ENCODE data around the gene JPT1. TPM values are rescaled to one million over a fixed set of nuclear protein-coding genes. Genes with fewer than 3 reads are reported as not detected.

Gene JPT1
- polyA plus RNA-seq, 1 of the 3 experiments (the other 2 are of a cell fraction), result 490 TPM

GRCh38 chr17:75182569-75183436 is 28.5 kb upstream of the JPT1 start, which contains the start of gene SUMO2 (continued):
- no peak for TF ChIP-seq EZH2phosphoT487 (IDR thresholded peaks at IDR 0.05; ENCODE audit: borderline replicate concordance, low read depth)
- TF ChIP-seq FOXJ3 (CRISPR knock-in tag; IDR thresholded peaks at IDR 0.05), result 0 out of 2 replicates have a peak, but pooled peaks have one; percentile 4
- no peak for TF ChIP-seq RXRA (IDR thresholded peaks at IDR 0.05; ENCODE audit: borderline replicate concordance, low read depth)
- TF ChIP-seq SIN3A (IDR thresholded peaks at IDR 0.05; ENCODE audit: borderline replicate concordance, low read depth, low read length), result 0 out of 2 replicates have a peak, but pooled peaks have one; percentile 15

GRCh38 chr17:75182319-75182568 is 27.9 kb upstream of the JPT1 start:
- Histone ChIP-seq H3K9me3 (no peaks in the 10 kb centered on the region), H3K27me3 (ENCODE audit: insufficient read depth) (no peaks in the 10 kb centered on the region), H3K4me3 (ENCODE audit: low read depth in 2 of 2, low read length in 1 of 2) (peak overlapping the region; percentile 67 to 93), H3K27ac (ENCODE audit: low read depth in 2 of 2, low read length in 1 of 2) (peak overlapping the region; percentile 90 to 99), H2AFZ (ENCODE audit: low read depth) (no peak overlapping the region), H3F3A (replicated peaks; ENCODE audit: insufficient read depth) (peaks cover 20% of the 10 kb centered on the region), H3K9me2 (no peaks in the 10 kb centered on the region), H3K79me2 (ENCODE audit: insufficient read depth) (peaks cover 63% of the 10 kb centered on the region), H3K4me1 (ENCODE audit: control insufficient read depth in 1 of 2, insufficient read depth in 2 of 2, low read depth in 1 of 2, low read length in 1 of 2) (peaks cover 3 to 6% of the 10 kb centered on the region in 2 experiments; a peak in 2 of 4 replicates), H3K9ac (peak overlapping the region; percentile 99), H3K36me3 (replicated peaks in 1 of 2; ENCODE audit: control insufficient read depth in 1 of 2, insufficient read depth in 2 of 2, low read length in 1 of 2) (peaks cover 3 to 38% of the 10 kb centered on the region in 2 experiments), H4K20me1 (ENCODE audit: insufficient read depth) (peaks cover 47% of the 10 kb centered on the region), H3K4me2 (peak overlapping the region; percentile 99)
- under 1% methylated on average over 17 of the region's 33 CpGs for WGBS (ENCODE audit: low lambda C conversion rate)
- CTCF ChIA-PET, result interaction anchor here (1.5 to 4.1 kb wide), 3 partner anchors 11 to 89 kb away, joined by 4 to 26 read pairs (median 9); partner anchors contain the start of gene MIF4GD
- TF ChIP-seq CTCF (IDR thresholded peaks at IDR 0.05), result peak; percentile 17; the same call in 1 of the 2 replicates
- no peak for TF ChIP-seq SMC3 (IDR thresholded peaks at IDR 0.05; ENCODE audit: low read depth, low read length)
- TF ChIP-seq MAX (IDR thresholded peaks at IDR 0.05; ENCODE audit: low read depth), result peak; percentile 7; the same call in 1 of the 2 replicates
- POLR2A ChIA-PET, result no interaction called here
- no peak for DNase-seq

- Histone ChIP-seq H3K9me3 (no peaks in the 10 kb centered on the region), H3K4me2 (peak overlapping the region; percentile 99), H3K79me2 (ENCODE audit: insufficient read depth) (peaks cover 68% of the 10 kb centered on the region), H3K9ac (peak overlapping the region; percentile 99), H3K27ac (ENCODE audit: low read depth in 2 of 2, low read length in 1 of 2) (peak overlapping the region; percentile 90 to 99), H3K9me2 (no peaks in the 10 kb centered on the region), H2AFZ (ENCODE audit: low read depth) (no peak overlapping the region), H3K4me1 (ENCODE audit: control insufficient read depth in 1 of 2, insufficient read depth in 2 of 2, low read depth in 1 of 2, low read length in 1 of 2) (peaks cover 3 to 6% of the 10 kb centered on the region in 2 experiments; a peak in 2 of 4 replicates), H3K4me3 (ENCODE audit: low read depth in 2 of 2, low read length in 1 of 2) (peak overlapping the region; percentile 67 to 93), H3K27me3 (ENCODE audit: insufficient read depth) (no peaks in the 10 kb centered on the region), H3K36me3 (replicated peaks in 1 of 2; ENCODE audit: control insufficient read depth in 1 of 2, insufficient read depth in 2 of 2, low read length in 1 of 2) (peaks cover 3 to 41% of the 10 kb centered on the region in 2 experiments), H4K20me1 (ENCODE audit: insufficient read depth) (peaks cover 50% of the 10 kb centered on the region), H3F3A (replicated peaks; ENCODE audit: insufficient read depth) (peaks cover 20% of the 10 kb centered on the region)
- WGBS (ENCODE audit: low lambda C conversion rate), result 1% methylated on average over 27 of the region's 34 CpGs
- DNase-seq, result peak; percentile 36
- ChIA-PET CTCF (interaction anchor here (0.7 to 4.1 kb wide), 10 partner anchors 10 to 226 kb away, joined by 3 to 26 read pairs (median 4); partner anchors contain the start of genes CDR2L, MIF4GD and NT5C), POLR2A (interaction anchor here (0.6 kb wide), 1 partner anchor 56 kb away, joined by 3 read pairs; no protein-coding TSS in a partner anchor)
- TF ChIP-seq JUND (IDR thresholded peaks at IDR 0.05) (no peak), MXI1 (IDR thresholded peaks at IDR 0.05; ENCODE audit: low read depth, low read length) (peak; percentile 10; the same call in 1 of the 2 replicates), MEF2A (IDR thresholded peaks at IDR 0.05; ENCODE audit: borderline replicate concordance, low read depth) (no peak), POLR2AphosphoS5 (IDR thresholded peaks at IDR 0.05; ENCODE audit: low read depth, low read length) (no peak), GATA2 (CRISPR knock-in tag; IDR thresholded peaks at IDR 0.05) (no peak), USF1 (IDR thresholded peaks at IDR 0.05; ENCODE audit: borderline replicate concordance, low read depth) (no peak), MAX (IDR thresholded peaks at IDR 0.05; ENCODE audit: low read depth) (peak; percentile 8; the same call in 1 of the 2 replicates), FOXJ3 (CRISPR knock-in tag; IDR thresholded peaks at IDR 0.05) (no peak), REST (IDR thresholded peaks at IDR 0.05; ENCODE audit: low read depth, low read length) (no peak)
Observed at GRCh38 chr17:75181608-75182318, 27.5 kb upstream of the JPT1 start.
